ENCODE measurements around the gene ZNF665.
"Not testable (repeated sequence)": the region's sequence is repeated elsewhere in the genome, so short reads cannot be mapped to it uniquely, and the experiment has no call there.

ZNF665 gene

DNA sequence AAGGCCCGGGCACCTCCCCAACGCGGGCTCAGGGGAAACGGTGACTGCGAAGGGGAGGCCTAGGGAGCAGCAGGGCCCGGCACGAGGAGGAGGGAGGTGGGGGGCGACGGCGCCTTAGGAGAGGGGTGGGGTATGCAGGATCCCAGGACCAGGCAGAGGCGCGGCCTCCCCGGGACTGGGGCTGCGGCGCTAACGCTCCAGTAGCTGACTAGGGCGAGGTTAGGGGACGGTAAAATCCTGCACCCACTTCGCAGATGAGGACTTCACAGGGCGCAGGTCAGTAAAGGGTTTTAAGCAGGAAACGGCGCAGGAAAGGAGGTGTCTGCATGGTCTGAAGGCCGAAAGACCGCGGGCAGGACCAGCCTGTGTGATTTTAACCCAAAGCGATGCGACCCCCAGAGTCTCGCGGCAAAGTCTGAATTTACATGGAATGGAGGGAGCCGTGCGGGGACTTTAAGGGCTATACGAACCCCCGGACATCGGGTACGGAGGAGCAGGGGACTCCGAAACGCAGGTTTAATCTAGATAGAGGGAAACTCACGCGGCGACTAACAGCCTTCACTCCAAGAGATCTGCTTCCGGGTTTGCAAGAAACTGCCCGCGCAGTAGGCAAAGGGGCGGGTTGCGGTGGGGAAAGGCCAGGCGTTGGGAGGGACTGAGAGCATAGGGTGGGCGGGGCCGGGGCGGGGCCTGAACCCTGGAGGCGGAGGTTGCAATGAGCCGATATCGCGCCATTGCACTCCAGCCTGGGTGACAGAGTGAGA, at the start of gene ZNF665:
Gene ZNF665 (minus strand): TSS at position 588 of the 764 bp plus-strand sequence. CDS start 10,460 bp downstream, outside the sequence.
- DNase-seq = no peak

DNA sequence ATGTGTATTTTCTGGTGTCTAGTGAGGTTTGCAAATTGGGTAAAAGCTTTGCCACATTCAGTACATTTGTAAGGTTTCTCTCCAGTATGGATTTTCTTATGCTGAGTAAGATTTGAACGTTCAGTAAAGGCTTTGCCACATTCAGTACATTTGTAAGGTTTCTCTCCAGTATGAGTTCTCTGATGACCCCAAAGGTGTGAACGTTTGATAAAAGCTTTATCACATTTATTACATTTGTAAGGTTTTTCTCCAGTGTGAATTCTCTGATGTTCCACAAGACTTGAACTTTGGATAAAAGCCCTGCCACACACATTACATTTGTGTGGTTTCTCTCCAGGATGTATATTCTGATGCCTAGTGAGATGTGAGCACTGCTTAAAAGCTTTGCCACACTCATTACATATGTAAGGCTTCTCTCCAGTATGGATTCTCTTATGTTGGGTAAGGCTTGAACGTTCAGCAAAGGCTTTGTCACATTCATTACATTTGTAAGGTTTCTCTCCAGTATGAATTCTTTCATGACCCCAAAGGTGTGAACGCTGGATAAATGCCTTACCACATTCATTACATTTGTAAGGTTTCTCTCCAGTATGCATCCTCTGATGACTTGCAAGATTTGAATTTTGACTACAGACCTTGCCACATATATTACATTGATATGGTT, 44.1 kb upstream of the ZNF665 start:
- DNase-seq = no peak

- DNase-seq = no peak
Observed at GRCh38 chr19:53224606-53225005, 31.4 kb upstream of the ZNF665 start.

GRCh38 chr19:53222716-53223115, 29.6 kb upstream of the ZNF665 start:
- not testable (repeated sequence) for DNase-seq

DNA sequence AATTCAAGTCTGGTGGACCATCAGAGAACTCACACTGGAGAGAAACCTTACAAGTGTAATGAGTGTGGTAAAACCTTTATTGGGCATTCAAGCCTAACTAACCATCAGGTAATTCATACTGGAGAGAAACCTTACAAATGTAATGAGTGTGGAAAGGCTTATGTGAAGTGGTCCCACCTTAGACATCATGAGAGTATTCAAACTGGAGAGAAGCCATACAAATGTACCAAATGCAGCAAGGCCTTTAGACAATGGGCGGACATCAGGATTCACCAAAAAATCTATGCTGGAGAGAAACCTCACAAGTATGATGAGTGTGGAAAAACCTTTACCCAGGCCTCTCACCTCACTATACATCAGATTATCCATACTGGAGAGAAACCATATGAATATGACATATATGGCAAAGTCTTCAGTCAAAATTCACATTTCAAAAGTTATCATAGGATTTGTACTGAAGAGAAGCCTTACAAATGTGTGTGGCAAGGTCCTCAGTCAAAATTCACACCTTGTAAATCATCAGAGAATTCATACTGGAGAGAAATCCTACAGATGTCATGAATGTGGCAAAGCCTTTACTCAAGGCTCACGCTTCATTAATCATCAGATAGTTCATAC, 19.7 kb upstream of the ZNF665 start:
- no peak for DNase-seq

GRCh38 chr19:53211554-53211953, 18.4 kb upstream of the ZNF665 start:
- not testable (repeated sequence) for DNase-seq

DNA sequence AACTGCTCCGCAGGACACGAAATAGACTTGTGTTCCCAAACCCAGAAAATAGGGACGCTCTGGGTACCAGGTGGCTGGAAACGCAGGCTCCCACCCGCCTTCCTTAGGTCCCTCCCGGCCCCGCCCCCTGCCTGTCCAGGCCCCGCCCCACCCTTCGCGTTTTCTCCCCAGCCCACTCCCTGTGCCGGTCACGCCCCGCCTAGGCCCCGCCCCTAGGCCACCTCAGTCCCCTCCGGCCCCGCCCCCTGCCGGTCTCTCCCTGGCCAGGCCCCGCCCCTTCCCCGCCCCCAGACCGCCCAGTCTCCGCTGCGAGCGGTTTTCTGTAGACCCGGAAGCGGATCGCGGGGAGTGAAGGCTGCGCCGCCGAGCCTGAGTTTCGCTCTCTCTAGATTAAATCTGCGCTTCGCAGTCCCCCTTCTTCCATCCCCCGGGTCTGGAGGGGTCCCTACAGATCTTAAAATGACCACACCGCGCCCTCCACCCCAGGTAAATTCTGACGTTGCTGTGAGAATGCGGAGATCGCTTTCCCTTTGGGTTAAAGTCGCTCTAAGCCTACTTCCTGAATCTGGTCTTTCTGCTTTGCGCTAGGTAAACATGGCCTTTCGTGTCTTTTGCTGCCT, 3.7 kb upstream of the ZNF665 start:
- DNase-seq = no peak

- DNase-seq = peak; percentile 37 to 52
Observed at GRCh38 chr19:53195265-53195903, 2.2 kb upstream of the ZNF665 start.

DNA sequence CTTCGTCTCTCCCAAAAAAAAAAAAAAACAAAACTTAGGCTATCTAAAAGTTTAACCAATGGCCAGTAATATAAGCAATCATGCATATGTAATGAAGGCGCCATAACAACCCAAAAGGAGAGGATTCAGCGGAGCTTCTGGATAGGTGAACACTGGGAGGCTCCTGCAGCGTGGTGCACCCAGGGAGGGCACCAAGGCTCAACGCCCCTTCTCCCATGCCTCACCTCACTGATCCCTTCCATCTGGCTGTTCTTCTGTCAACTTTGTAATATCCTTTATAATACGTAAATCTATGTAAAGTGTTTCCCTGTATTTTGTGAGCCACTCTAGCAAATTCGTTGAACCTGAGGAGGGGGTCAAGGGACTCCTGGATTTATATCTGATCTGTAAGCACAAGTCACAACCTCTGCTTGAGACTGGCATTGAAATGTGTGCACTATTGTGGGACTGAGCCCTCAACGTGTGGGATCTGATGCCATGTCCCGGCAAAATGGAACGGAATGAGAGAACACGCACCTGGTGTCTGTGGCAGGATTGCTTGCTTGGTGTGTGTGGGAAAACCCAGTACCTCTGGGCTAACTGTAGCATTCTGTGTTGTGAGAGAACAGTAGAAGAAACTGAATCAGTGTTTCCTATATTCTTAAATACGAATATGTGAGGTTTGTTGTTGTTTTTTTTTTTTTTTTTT, 521 bp upstream of the ZNF665 start:
- no peak for DNase-seq

GRCh38 chr19:53190253-53190652, 2.9 kb downstream of the ZNF665 start:
- DNase-seq = no peak

DNA sequence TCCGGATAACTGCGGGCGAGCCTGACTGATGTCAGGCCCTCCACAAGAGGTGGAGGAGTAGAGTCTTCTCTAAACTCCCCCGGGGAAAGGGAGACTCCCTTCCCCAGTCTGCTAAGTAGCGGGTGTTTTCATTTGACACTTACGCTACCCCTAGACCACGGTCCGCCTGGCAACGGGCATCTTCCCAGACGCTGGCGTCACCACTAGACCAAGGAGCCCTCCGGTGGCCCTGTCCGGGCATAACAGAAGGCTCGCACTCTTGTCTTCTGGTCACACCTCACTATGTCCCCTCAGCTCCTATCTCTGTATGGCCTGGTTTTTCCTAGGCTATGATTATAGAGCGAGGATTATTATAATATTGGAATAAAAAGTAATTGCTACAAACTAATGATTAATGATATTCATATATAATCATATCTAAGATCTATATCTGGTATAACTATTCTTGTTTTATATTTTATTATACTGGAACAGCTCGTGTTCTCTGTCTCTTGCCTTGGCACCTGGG, 3.4 kb downstream of the ZNF665 start:
- not testable (repeated sequence) for DNase-seq

DNA sequence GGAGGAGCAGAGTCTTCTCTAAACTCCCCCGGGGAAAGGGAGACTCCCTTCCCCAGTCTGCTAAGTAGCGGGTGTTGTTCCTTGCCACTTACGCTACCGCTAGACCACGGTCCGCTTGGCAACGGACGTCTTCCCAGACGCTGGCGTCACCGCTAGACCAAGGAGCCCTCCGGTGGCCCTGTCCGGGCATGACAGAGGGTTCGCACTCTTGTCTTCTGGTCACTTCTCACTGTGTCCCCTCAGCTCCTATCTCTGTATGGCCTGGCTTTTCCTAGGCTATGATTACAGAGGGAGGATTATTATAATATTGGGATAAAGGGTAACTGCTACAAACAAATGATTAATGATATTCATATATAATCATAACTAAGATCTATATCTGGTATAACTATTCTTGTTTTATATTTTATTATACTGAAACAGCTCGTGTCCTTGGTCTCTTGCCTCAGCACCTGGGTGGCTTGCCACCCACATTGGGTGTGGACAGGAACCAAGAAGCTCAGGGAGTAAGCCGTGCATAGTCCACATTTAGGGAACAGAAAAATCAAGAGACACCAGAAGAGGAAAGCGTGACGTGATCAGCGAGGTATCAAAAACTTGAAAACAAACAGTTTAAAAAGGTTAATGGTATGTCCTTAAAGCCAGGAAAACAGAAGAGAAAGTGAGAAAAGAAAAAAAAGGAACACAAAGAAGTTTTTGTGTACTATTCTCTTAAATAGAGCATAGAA, 7.8 kb downstream of the ZNF665 start:
- DNase-seq = not testable (repeated sequence)

DNA sequence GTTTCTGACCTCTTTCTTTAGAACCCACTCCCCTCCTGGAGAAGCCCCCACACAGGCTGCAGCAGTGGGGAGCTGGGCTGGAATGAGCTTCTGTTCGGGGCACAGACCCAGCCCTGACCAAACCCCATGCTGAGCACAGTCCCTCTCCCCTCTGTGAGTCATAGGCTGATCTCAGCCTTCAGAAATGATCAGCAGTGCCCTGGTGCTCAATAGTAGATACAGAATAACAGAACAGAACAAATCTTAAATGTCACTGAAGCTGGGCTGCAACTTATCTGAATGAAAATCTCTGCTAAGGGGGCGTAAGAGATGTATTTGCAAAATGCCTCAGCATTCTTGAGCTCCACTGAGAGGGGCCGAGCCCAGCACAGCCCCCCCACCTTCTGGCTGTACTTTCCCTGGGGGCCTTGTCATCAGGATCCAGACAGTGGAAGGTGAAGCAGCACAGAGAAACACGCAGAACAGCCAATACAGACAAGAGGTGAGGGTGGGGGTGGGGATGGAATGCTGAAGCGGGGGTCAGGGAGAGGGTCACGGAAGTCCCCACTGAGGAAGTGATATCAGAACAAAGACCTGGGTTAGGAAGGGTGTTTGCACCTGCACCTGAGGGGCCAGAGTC, 9.9 kb downstream of the ZNF665 start:
- DNase-seq = no peak

DNA sequence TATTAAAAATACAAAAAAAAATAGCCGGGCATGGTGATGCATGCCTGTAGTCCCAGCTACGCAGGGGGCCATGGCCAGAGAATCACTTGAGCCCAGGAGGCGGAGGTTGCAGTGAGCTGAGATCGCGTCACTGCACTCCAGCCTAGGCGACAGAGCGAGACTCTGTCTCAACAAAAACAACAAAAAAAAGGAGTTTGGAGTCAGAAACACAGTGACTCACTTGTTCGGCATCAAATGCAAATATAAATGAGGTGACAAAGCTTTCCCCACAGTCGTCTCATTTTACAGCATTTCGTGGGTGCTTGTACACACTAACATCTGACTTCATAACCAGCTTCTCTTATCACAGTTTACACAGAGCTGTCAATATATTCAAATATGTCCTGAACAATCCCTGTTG, 11.0 kb downstream of the ZNF665 start:
- DNase-seq = no peak

DNA sequence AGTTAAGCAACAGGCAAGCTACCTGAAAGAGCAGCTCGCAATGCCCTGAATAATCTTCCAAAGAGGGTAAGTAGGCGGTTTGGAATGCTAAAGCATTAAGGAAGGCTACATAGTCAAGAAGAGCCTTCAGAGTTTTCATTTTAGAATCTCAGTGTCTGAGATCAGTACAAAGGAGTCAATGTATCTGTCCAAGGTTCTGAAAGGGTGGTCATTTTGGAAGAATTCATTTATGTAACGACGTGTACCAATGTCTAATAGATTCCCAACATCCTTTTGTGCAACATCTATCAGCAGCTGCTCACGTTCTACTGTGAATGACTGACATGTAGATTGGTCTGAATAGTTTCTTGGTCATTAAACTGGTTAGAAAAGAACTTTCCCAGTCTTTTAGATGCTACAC, 15.2 kb downstream of the ZNF665 start:
- DNase-seq = no peak

- DNase-seq = no peak
Observed at GRCh38 chr19:53172889-53173288, 20.3 kb downstream of the ZNF665 start.

GRCh38 chr19:53165691-53166091, 27.5 kb downstream of the ZNF665 start:
- no peak for DNase-seq

GRCh38 chr19:53161123-53161522, 32.0 kb downstream of the ZNF665 start:
- no peak for DNase-seq

- DNase-seq = no peak
Observed at GRCh38 chr19:53160350-53160749, 32.8 kb downstream of the ZNF665 start.

DNA sequence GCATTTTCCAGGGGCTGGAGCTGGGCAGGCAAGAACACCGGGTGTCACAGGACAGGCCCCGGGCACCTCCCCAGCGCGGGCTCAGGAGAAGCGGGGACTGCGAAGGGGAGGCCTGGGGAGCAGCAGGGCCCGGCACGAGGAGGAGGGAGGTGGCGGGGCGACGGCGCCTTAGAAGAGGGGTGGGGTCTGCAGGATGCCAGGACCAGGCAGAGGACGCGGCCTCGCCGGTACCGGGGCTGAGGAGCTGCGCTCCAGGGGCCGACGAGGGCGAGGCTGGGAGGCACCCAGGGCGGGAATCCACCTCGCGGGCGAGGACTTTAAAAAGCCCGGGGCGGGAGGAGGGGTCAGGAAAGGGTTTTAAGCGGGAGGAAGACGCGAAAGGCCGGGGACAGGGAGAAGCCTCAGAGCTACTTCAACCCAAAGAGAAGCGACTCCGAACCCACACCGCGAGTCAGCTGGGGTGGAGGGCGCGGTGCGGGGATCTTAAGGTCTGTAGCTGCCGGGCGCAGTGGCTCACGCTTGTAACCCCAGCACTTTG, 35.0 kb downstream of the ZNF665 start:
- no peak for DNase-seq

DNA sequence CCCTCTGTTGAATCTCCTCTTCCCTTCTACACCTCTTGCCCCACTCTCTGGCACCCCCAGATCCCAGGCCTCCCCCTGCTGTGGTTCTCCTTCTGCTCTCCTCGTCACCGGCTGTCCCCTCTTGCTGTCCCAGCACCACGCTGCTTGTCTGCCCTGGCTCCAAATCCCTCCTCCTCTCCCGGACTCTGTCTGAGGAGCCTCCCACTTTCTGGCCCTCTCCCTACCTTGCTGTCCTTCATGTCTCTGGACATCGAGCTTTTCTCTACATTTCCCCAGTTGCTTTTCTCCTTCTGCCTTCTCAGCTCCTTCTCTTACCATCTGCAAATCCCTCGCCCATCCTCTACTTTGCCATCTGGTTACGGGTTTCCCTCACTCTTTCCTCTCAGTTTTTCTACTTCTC, 35.5 kb downstream of the ZNF665 start:
- no peak for DNase-seq
